GM12891 (cell line): Measurements from ENCODE around the gene SURF6.
"Not testable (repeated sequence)": the region's sequence is repeated elsewhere in the genome, so short reads cannot be mapped to it uniquely, and the experiment has no call there.

Source experiments
- DNase-seq: peaks from one replicate; pipeline ENCODE4 v3.0.0; 2011; ENCODE audit warnings: low spot score; ENCODE audit not compliant: insufficient read length
- FAIRE-seq: peaks from 2 replicates; lab custom pipeline; 2011; peaks lifted over from hg19 to GRCh38; lab: Jason Lieb, UNC
- PAX5 ChIP-seq: IDR thresholded peaks from 2 replicates; pipeline ENCODE4 v1.6.1; 2011; ENCODE audit warnings: low read length, moderate library complexity, mild to moderate bottlenecking; ENCODE audit not compliant: insufficient read depth, severe bottlenecking
- POLR2A ChIP-seq: IDR thresholded peaks from 2 replicates; pipeline ENCODE4 v1.6.1; 2011; ENCODE audit warnings: low read depth, low read length, control low read depth
- POLR2AphosphoS5 ChIP-seq: IDR thresholded peaks from 2 replicates; pipeline ENCODE4 v1.6.1; 2011; ENCODE audit warnings: low read depth, low read length, control low read depth
- POU2F2 ChIP-seq: IDR thresholded peaks from 2 replicates; pipeline ENCODE4 v1.6.1; 2011; ENCODE audit warnings: low read depth, mild to moderate bottlenecking, control low read depth, low read length, moderate library complexity
- SPI1 ChIP-seq: IDR thresholded peaks from 2 replicates; pipeline ENCODE4 v1.6.1; 2011; ENCODE audit warnings: low read depth, low read length, control low read depth
- TAF1 ChIP-seq: IDR thresholded peaks from 2 replicates; pipeline ENCODE4 v1.6.1; 2011; ENCODE audit warnings: low read depth, low read length, control low read depth

Gene SURF6

DNA sequence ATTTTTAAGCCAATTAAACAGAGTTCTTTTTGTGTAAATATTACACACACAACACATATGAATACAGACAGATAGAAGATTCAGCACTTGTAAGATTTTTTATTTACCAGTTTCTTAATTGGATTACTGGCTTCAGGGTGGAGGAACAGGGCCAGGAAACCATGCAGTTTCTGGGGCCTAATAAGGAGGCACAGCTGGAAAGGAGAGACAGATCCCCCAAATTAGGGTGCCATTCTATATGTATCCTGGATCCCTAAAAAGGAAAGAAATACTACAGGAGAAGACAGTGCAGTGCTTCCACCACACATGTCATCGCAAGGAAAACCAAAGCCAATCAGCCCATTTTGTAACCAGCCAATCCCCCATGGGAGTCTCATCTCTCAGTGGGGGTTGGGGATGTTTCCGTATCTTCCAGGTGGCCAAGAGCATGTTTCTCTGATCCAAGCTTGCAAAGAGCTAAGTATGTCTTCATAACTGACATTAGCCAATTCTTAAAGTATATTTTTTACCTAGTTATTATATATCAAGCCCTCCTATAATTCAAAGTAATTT is 45.2 kb downstream of the SURF6 start:
- no peak for DNase-seq
- no peak for TF ChIP-seq POLR2A
- no peak for TF ChIP-seq POU2F2
- TF ChIP-seq POLR2AphosphoS5 = no peak
- no peak for TF ChIP-seq PAX5
- no peak for TF ChIP-seq TAF1
- no peak for TF ChIP-seq SPI1
- no peak for FAIRE-seq

DNA sequence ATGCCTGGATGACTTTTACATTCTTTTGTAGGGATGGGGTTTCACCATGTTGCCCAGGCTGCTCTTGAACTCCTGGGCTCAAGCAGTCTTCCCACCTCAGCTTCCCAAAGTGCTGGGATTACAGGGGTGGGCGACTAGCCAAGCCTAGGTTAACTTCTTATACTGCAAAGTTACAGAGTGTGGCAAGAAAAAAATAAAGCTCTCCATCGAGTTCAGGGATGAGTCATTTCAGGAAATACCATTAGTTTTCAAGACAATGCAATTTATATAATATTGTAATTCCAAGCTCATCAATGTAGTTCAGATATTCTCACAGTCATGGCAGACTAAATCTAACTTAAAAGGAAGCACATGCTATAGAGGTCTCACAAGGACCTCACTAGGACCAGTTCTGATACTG is 49.5 kb downstream of the SURF6 start:
- DNase-seq (no peak), FAIRE-seq (no peak)
- no peak for TF ChIP-seq POLR2AphosphoS5
- no peak for TF ChIP-seq PAX5
- no peak for TF ChIP-seq POLR2A
- TF ChIP-seq TAF1 = no peak
- no peak for TF ChIP-seq POU2F2
- TF ChIP-seq SPI1 = no peak

GRCh38 chr9:133285252-133285775 is 50.7 kb downstream of the SURF6 start:
- no peak for FAIRE-seq
- no peak for TF ChIP-seq PAX5
- TF ChIP-seq POLR2AphosphoS5 = no peak
- TF ChIP-seq POU2F2 = no peak
- DNase-seq = no peak

DNA sequence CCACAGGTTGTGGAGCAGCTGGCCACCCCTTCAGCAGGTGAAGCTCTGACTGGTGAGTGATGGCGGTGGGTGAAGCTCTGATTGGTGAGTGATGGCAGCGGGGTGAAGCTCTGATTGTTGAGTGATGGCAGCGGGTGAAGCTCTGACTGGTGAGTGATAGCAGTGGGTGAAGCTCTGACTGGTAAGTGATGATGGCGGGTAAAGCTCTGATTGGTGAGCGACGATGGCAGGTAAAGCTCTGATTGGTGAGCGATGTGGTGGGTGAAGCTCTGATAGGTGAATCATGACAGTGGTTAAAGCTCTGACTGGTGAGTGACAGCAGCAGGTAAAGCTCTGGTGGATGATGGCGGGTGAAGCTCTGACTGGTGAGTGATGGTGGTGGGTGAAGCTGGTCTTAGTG is 51.6 kb downstream of the SURF6 start:
- FAIRE-seq (no peak), DNase-seq (no peak)
- TF ChIP-seq TAF1 = no peak
- TF ChIP-seq POU2F2 = no peak
- no peak for TF ChIP-seq POLR2A
- TF ChIP-seq POLR2AphosphoS5 = no peak
- TF ChIP-seq PAX5 = no peak
- no peak for TF ChIP-seq SPI1

DNA sequence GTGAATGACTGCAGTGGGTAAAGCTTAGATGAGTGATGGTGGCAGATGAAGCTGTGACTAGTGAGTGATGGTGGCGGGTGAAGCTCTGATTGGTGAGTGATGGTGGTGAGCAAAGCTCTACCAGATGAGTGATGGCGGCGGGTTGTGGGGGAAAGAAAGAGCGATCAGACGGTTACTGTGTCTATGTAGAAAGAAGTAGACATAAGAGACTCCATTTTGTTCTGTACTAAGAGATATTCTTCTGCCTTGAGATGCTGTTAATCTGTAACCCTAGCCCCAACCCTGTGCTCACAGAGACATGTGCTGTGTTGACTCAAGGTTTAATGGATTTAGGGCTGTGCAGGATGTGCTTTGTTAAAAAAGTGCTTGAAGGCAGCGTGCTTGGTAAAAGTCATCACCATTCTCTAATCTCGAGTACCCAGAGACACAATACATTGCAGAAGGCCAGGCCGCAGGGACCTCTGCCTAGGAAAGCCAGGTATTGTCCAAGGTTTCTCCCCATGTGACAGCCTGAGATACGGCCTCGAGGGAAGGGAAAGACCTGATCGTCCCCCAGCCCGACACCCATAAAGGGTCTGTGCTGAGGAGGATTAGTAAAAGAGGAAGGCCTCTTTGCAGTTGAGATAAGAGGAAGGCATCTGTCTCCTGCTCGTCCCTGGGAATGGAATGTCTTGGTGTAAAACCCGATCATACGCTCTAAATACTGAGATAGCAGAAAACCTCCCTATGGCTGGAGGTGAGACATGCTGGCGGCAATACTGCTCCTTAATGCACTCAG is 52.5 kb downstream of the SURF6 start:
- FAIRE-seq, DNase-seq: not testable (repeated sequence)

GRCh38 chr9:133282464-133283238 is 53.3 kb downstream of the SURF6 start:
- FAIRE-seq = no peak
- TF ChIP-seq PAX5 = no peak
- TF ChIP-seq POLR2A = no peak
- TF ChIP-seq SPI1 = no peak
- no peak for TF ChIP-seq POLR2AphosphoS5
- TF ChIP-seq POU2F2 = no peak
- no peak for TF ChIP-seq TAF1
- DNase-seq = no peak

- no peak for FAIRE-seq
- DNase-seq = no peak
- TF ChIP-seq POU2F2 = no peak
- TF ChIP-seq PAX5 = no peak
- no peak for TF ChIP-seq SPI1
- TF ChIP-seq POLR2A = no peak
- TF ChIP-seq TAF1 = no peak
- no peak for TF ChIP-seq POLR2AphosphoS5
Observed at GRCh38 chr9:133280392-133280791, 55.6 kb downstream of the SURF6 start.
